ENCODE measurements around the gene MYH15. TPM values are rescaled to one million over a fixed set of nuclear protein-coding genes. Genes with fewer than 3 reads are reported as not detected.

MYH15 gene
- total RNA-seq, 1 donor: under 0.01 TPM

DNA sequence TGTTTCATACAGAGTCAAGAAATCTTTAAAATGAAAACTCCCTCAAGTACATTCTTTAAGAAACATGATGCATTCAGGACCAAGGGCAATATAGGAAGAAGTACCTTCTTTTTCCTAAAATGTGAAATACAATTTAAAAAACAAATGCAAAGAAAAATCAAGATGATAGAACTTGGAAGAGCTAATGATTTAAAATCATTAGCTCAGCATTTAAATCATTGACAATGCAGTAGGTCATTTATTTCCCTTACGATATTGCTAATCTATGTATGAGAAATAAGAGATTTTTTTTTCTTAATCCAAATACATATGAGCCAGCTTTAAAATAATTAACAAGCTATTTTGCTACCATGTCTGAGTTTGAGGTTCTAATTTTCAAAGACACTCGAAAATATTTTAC, 108.6 kb downstream of the MYH15 start:
- DNase-seq (ENCODE audit: low read depth): no peak
- TF ChIP-seq, protein P1, sequence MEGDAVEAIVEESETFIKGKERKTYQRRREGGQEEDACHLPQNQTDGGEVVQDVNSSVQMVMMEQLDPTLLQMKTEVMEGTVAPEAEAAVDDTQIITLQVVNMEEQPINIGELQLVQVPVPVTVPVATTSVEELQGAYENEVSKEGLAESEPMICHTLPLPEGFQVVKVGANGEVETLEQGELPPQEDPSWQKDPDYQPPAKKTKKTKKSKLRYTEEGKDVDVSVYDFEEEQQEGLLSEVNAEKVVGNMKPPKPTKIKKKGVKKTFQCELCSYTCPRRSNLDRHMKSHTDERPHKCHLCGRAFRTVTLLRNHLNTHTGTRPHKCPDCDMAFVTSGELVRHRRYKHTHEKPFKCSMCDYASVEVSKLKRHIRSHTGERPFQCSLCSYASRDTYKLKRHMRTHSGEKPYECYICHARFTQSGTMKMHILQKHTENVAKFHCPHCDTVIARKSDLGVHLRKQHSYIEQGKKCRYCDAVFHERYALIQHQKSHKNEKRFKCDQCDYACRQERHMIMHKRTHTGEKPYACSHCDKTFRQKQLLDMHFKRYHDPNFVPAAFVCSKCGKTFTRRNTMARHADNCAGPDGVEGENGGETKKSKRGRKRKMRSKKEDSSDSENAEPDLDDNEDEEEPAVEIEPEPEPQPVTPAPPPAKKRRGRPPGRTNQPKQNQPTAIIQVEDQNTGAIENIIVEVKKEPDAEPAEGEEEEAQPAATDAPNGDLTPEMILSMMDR (IDR thresholded peaks at IDR 0.05; ENCODE audit: insufficient read depth, low read depth, low read length): no peak
- no peak overlapping the region for H3K4me3 ChIP-seq (ENCODE audit: low read depth, low read length)

DNA sequence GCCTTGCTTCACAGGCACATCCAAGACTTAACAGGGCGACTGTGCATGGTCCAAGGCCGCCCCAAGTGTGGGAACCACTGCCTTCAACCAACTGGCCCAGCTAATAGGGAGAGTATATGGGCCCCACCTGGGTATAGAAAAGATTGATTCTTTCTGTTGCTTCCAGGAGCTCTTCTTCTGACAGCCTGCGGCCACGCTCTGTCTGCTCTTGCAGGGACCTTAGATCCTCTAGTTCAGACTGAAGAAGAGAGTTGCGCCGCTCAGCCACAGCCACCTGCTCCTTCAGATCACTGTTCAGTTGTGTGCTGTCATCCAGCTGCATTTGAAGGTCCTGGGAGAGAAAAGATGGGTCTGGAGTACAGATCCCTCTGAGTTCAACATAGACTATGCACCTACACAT, 111.9 kb downstream of the MYH15 start:
- TF ChIP-seq, protein P1 (IDR thresholded peaks at IDR 0.05; ENCODE audit: insufficient read depth, low read depth, low read length): no peak
- H3K4me3 ChIP-seq (ENCODE audit: low read depth, low read length): no peak overlapping the region
- DNase-seq (ENCODE audit: low read depth): no peak

DNA sequence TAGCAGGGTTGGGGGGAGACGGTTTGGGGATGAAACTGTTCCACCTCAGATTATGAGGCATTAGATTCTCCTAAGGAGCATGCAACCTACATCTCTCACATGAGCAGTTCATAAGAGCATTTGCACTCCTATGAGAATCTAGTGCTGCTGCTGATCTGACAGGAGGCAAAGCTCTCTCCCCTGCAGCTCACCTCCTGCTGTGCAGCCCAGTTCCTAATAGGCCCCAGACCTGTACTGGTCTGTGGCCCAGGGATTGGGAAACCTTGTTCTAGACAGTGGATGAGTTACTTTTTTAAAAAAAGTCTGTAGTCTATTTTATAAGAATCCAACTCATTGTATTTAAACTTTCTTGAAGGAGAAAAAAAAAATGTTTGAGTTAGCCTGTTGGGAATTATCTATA, 114.1 kb downstream of the MYH15 start:
- H3K4me3 ChIP-seq (ENCODE audit: low read depth, low read length): no peak overlapping the region
- DNase-seq (ENCODE audit: low read depth): no peak
- TF ChIP-seq, protein P1 (IDR thresholded peaks at IDR 0.05; ENCODE audit: insufficient read depth, low read depth, low read length): no peak

DNA sequence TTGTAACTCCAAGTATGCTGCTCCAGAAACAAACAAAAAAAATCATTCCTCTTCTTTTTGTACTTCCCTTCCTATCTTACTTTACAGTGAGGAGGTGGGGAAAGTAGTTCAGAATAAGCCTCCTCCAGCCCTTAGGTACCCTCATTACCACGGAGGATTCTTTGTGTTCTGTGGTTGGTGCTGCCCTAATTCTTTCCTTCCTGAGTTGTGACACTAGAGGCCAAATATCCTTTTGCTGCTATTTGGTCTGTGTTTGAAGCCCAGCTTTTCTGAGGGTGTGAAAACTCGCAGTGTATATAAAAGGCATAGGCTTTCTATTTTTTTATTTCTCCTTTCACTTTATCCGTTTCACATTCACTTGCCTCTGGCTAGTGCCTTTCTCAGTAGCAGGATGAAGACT, 115.8 kb downstream of the MYH15 start:
- TF ChIP-seq, protein P1 (IDR thresholded peaks at IDR 0.05; ENCODE audit: insufficient read depth, low read depth, low read length): no peak
- no peak overlapping the region for H3K4me3 ChIP-seq (ENCODE audit: low read depth, low read length)
- no peak for DNase-seq (ENCODE audit: low read depth)

DNA sequence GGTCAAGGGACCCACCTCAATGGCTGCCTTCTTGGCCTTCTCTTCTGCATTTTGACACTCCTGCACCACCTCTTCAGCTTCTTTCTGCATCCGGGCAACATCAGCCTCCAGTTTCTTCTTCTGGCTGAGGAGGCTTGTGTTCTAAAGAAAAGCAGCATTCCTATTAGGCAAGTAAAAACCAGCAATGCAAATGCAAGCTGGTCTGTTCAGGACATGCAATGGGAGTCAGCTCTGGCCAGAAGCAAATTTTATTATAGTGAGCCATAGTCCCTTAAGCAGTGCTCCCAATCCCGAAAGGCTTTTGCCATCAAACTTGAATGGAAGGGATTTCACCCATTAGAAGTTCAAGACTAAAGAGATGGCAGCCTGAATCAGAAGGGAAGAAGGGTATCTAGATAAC, 116.4 kb downstream of the MYH15 start:
- no peak for DNase-seq (ENCODE audit: low read depth)
- TF ChIP-seq, protein P1 (IDR thresholded peaks at IDR 0.05; ENCODE audit: insufficient read depth, low read depth, low read length): no peak
- no peak overlapping the region for H3K4me3 ChIP-seq (ENCODE audit: low read depth, low read length)

DNA sequence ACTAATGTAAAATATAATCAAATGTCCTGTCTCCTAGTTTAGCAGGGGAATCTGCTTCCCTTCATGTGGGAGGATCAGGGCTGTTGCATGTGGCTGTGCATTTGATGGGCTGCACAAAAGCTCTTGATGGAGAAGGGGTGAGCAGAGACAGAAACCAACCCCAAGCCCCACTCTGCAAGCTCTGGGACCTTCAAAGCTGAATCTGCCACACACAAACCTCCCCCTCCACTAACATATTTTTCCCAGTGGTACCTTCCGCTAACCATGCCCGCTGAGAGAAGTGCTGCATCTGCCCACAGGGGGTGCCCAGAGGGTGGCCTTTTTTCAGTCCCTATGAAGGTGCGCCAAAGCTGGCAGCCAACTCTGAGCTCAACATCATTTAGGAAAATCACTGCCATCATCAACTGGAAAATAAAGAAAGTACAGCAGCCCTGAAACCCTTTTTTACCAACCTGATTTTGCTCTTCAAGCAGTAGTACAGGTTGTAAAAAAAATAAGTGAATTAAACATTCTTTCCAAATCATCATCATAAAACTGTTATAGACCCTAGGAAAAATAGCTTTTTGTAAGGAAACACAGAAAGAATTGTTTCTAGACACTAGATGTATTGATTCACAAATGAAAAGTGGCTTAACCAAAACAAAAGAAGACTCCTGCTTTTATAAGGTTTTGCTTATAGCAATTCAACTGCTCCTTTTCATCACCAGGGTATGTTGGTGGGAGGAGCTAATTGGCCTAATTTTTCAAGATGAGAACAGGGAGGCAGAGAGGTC, 117.1 kb downstream of the MYH15 start:
- no peak overlapping the region for H3K4me3 ChIP-seq (ENCODE audit: low read depth, low read length)
- TF ChIP-seq, protein P1 (IDR thresholded peaks at IDR 0.05; ENCODE audit: insufficient read depth, low read depth, low read length): no peak
- DNase-seq (ENCODE audit: low read depth): no peak
